ENCODE results near the gene SARM1.

The SARM1 gene

DNA sequence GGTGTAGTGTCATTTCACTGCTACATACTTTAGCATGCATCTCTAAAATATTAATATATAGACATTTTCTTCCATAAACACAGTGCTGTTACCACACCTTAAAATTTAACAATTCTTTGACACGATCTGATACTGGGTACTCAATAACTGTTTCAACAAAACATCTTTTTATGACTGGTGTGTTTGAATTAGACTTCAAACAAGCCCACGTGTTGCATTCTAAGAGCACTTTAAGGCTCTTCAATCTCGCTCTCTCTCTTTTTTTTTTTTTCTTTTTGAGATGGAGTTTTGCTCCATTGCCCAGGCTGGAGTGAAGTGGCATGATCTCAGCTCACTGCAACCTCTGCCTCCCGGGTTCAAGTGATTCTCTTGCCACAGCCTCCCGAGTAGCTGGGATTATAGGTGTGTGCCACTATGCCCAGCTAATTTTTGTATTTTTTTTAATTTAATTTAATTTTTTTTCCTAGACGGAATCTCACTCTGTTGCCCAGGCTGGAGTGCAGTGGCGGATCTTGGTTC is 50.4 kb downstream of the SARM1 start:
- WGBS: 60% methylated on average over 3 of the region's 7 CpGs
- H3K9ac ChIP-seq (ENCODE audit: low read length): no peak overlapping the region
- H3K27me3 ChIP-seq (ENCODE audit: control insufficient read depth in 1 of 2, insufficient read depth in 1 of 2, low read length in 2 of 2): peaks cover 13 to 37% of the 10 kb centered on the region in 2 experiments
- no peak overlapping the region for H2BK5ac ChIP-seq (ENCODE audit: low read depth, low read length, poor library complexity, severe bottlenecking)
- no peak overlapping the region for H2BK120ac ChIP-seq (ENCODE audit: low read depth, low read length)
- H3K4ac ChIP-seq (ENCODE audit: low read depth in 1 of 2, low read length in 2 of 2): no peak overlapping the region
- no peak overlapping the region for H2AFZ ChIP-seq (ENCODE audit: low read depth, low read length)
- DNase-seq: no peak
- H3K18ac ChIP-seq (ENCODE audit: low read depth in 1 of 2, low read length in 2 of 2): no peak overlapping the region
- no peak overlapping the region for H2BK12ac ChIP-seq (ENCODE audit: low read length in 2 of 2)
- no peak overlapping the region for H3K27ac ChIP-seq (ENCODE audit: low read length, poor library complexity, severe bottlenecking)
- H3K4me2 ChIP-seq (ENCODE audit: low read length, poor library complexity, severe bottlenecking): no peak overlapping the region
- no peak overlapping the region for H4K8ac ChIP-seq (ENCODE audit: low read length)
- H3K36me3 ChIP-seq (ENCODE audit: control insufficient read depth in 1 of 2, insufficient read depth in 2 of 2, low read depth in 1 of 2, low read length in 2 of 2): no peaks in the 10 kb centered on the region
- H3K4me1 ChIP-seq (ENCODE audit: control insufficient read depth, insufficient read depth, low read depth, low read length): peaks cover 2% of the 10 kb centered on the region
- H3K4me3 ChIP-seq (ENCODE audit: insufficient read depth in 1 of 2, low read depth in 1 of 2, low read length in 2 of 2): no peak overlapping the region
- no peaks in the 10 kb centered on the region for H3K79me1 ChIP-seq (replicated peaks; ENCODE audit: low read length, poor library complexity, severe bottlenecking)
- H2BK15ac ChIP-seq (ENCODE audit: low read depth, poor library complexity, severe bottlenecking): no peak overlapping the region
- no peak overlapping the region for H3K14ac ChIP-seq (ENCODE audit: low read length in 2 of 2)
- H3K23ac ChIP-seq (ENCODE audit: low read length in 2 of 2): no peak overlapping the region
- no peaks in the 10 kb centered on the region for H3K9me3 ChIP-seq (ENCODE audit: control insufficient read depth, low read length)
- no peak overlapping the region for H2AK5ac ChIP-seq (ENCODE audit: low read length, severe bottlenecking)
- no peak overlapping the region for H4K91ac ChIP-seq (ENCODE audit: low read length)

GRCh38 chr17:28425206-28425605 is 53.7 kb downstream of the SARM1 start:
- H2BK120ac ChIP-seq (ENCODE audit: low read depth, low read length): no peak overlapping the region

GRCh38 chr17:28426081-28426519 is 54.6 kb downstream of the SARM1 start:
- Histone ChIP-seq H3K36me3 (ENCODE audit: control insufficient read depth in 1 of 2, insufficient read depth in 2 of 2, low read depth in 1 of 2, low read length in 2 of 2) (no peaks in the 10 kb centered on the region), H2AK5ac (ENCODE audit: low read length, severe bottlenecking) (no peak overlapping the region), H3K9me3 (ENCODE audit: control insufficient read depth, low read length) (no peaks in the 10 kb centered on the region), H2AFZ (ENCODE audit: low read depth, low read length) (peak overlapping the region; percentile 23), H2BK5ac (ENCODE audit: low read depth, low read length, poor library complexity, severe bottlenecking) (no peak overlapping the region), H2BK12ac (ENCODE audit: low read length in 2 of 2) (no peak overlapping the region), H3K79me1 (replicated peaks; ENCODE audit: low read length, poor library complexity, severe bottlenecking) (no peaks in the 10 kb centered on the region), H3K14ac (ENCODE audit: low read length in 2 of 2) (no peak overlapping the region), H2BK15ac (ENCODE audit: low read depth, poor library complexity, severe bottlenecking) (no peak overlapping the region), H4K91ac (ENCODE audit: low read length) (no peak overlapping the region), H3K18ac (ENCODE audit: low read depth in 1 of 2, low read length in 2 of 2) (no peak overlapping the region), H3K4me2 (ENCODE audit: low read length, poor library complexity, severe bottlenecking) (no peak overlapping the region), H3K4me3 (ENCODE audit: insufficient read depth in 1 of 2, low read depth in 1 of 2, low read length in 2 of 2) (no peak overlapping the region), H4K8ac (ENCODE audit: low read length) (no peak overlapping the region), H3K23ac (ENCODE audit: low read length in 2 of 2) (peak overlapping the region in 1 of 2 experiments; percentile 17), H3K4me1 (ENCODE audit: control insufficient read depth, insufficient read depth, low read depth, low read length) (no peaks in the 10 kb centered on the region), H2BK120ac (ENCODE audit: low read depth, low read length) (no peak overlapping the region), H3K9ac (ENCODE audit: low read length) (no peak overlapping the region), H3K27ac (ENCODE audit: low read length, poor library complexity, severe bottlenecking) (no peak overlapping the region), H3K27me3 (ENCODE audit: control insufficient read depth in 1 of 2, insufficient read depth in 1 of 2, low read length in 2 of 2) (peaks cover 13 to 32% of the 10 kb centered on the region in 2 experiments), H3K4ac (ENCODE audit: low read depth in 1 of 2, low read length in 2 of 2) (no peak overlapping the region)
- WGBS: 71% methylated on average over 9 of the region's 9 CpGs
- peak; percentile 20 for DNase-seq

More at GRCh38 chr17:28425206-28425605, 53.7 kb downstream of the SARM1 start:
- DNase-seq: no peak
- Histone ChIP-seq H3K18ac (ENCODE audit: low read depth in 1 of 2, low read length in 2 of 2) (no peak overlapping the region), H2AFZ (ENCODE audit: low read depth, low read length) (no peak overlapping the region), H2AK5ac (ENCODE audit: low read length, severe bottlenecking) (no peak overlapping the region), H3K14ac (ENCODE audit: low read length in 2 of 2) (no peak overlapping the region), H3K23ac (ENCODE audit: low read length in 2 of 2) (no peak overlapping the region), H3K4me1 (ENCODE audit: control insufficient read depth, insufficient read depth, low read depth, low read length) (no peaks in the 10 kb centered on the region), H3K4me3 (ENCODE audit: insufficient read depth in 1 of 2, low read depth in 1 of 2, low read length in 2 of 2) (no peak overlapping the region), H2BK12ac (ENCODE audit: low read length in 2 of 2) (no peak overlapping the region), H4K91ac (ENCODE audit: low read length) (no peak overlapping the region), H3K36me3 (ENCODE audit: control insufficient read depth in 1 of 2, insufficient read depth in 2 of 2, low read depth in 1 of 2, low read length in 2 of 2) (no peaks in the 10 kb centered on the region), H3K79me1 (replicated peaks; ENCODE audit: low read length, poor library complexity, severe bottlenecking) (no peaks in the 10 kb centered on the region), H3K9ac (ENCODE audit: low read length) (no peak overlapping the region), H3K27ac (ENCODE audit: low read length, poor library complexity, severe bottlenecking) (no peak overlapping the region), H4K8ac (ENCODE audit: low read length) (no peak overlapping the region), H3K4ac (ENCODE audit: low read depth in 1 of 2, low read length in 2 of 2) (no peak overlapping the region), H3K4me2 (ENCODE audit: low read length, poor library complexity, severe bottlenecking) (no peak overlapping the region), H3K9me3 (ENCODE audit: control insufficient read depth, low read length) (no peaks in the 10 kb centered on the region), H2BK15ac (ENCODE audit: low read depth, poor library complexity, severe bottlenecking) (no peak overlapping the region), H3K27me3 (ENCODE audit: control insufficient read depth in 1 of 2, insufficient read depth in 1 of 2, low read length in 2 of 2) (peaks cover 13 to 32% of the 10 kb centered on the region in 2 experiments), H2BK5ac (ENCODE audit: low read depth, low read length, poor library complexity, severe bottlenecking) (no peak overlapping the region)
- 83% methylated on average over 13 of the region's 13 CpGs for WGBS

DNA sequence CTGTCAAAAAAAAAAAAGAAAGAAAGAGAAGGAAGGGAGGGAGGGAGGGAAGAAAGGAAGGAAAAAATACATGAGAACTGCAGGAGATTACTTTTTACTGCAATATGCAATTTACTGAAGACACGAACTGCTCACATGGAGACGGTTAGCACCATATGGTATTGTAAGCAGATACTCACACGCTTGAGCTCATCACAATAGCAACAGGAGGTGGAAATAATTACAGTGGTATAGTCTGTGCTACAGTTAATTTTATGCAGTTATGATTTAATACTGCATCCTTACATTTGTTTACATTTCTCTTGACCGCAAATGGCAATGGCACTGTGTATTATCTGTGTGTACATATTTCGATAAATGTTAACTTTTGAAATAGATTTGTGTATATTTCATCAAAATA is 55.9 kb downstream of the SARM1 start:
- Histone ChIP-seq H3K4me2 (ENCODE audit: low read length, poor library complexity, severe bottlenecking) (no peak overlapping the region), H2BK120ac (ENCODE audit: low read depth, low read length) (no peak overlapping the region), H4K8ac (ENCODE audit: low read length) (no peak overlapping the region), H3K14ac (ENCODE audit: low read length in 2 of 2) (no peak overlapping the region), H3K4me3 (ENCODE audit: insufficient read depth in 1 of 2, low read depth in 1 of 2, low read length in 2 of 2) (no peak overlapping the region), H2BK5ac (ENCODE audit: low read depth, low read length, poor library complexity, severe bottlenecking) (no peak overlapping the region), H2BK15ac (ENCODE audit: low read depth, poor library complexity, severe bottlenecking) (no peak overlapping the region), H2AFZ (ENCODE audit: low read depth, low read length) (no peak overlapping the region), H3K4ac (ENCODE audit: low read depth in 1 of 2, low read length in 2 of 2) (no peak overlapping the region), H3K79me1 (replicated peaks; ENCODE audit: low read length, poor library complexity, severe bottlenecking) (no peaks in the 10 kb centered on the region), H3K36me3 (ENCODE audit: control insufficient read depth in 1 of 2, insufficient read depth in 2 of 2, low read depth in 1 of 2, low read length in 2 of 2) (no peaks in the 10 kb centered on the region), H2AK5ac (ENCODE audit: low read length, severe bottlenecking) (no peak overlapping the region), H3K18ac (ENCODE audit: low read depth in 1 of 2, low read length in 2 of 2) (no peak overlapping the region), H3K9ac (ENCODE audit: low read length) (no peak overlapping the region), H3K27ac (ENCODE audit: low read length, poor library complexity, severe bottlenecking) (no peak overlapping the region), H4K91ac (ENCODE audit: low read length) (no peak overlapping the region), H3K4me1 (ENCODE audit: control insufficient read depth, insufficient read depth, low read depth, low read length) (no peaks in the 10 kb centered on the region), H2BK12ac (ENCODE audit: low read length in 2 of 2) (no peak overlapping the region), H3K23ac (ENCODE audit: low read length in 2 of 2) (no peak overlapping the region), H3K9me3 (ENCODE audit: control insufficient read depth, low read length) (no peaks in the 10 kb centered on the region), H3K27me3 (ENCODE audit: control insufficient read depth in 1 of 2, insufficient read depth in 1 of 2, low read length in 2 of 2) (peaks cover 18 to 40% of the 10 kb centered on the region in 2 experiments)
- DNase-seq: no peak
- 95% methylated on average over 2 of the region's 5 CpGs for WGBS
